Spleen (tissue), 11 donors: ENCODE data around the gene ZNF462. TPM values are rescaled to one million over a fixed set of nuclear protein-coding genes. Genes with fewer than 3 reads are reported as not detected.

Experiments
- DNase-seq: peaks from one replicate; pipeline ENCODE4 v3.0.0-alpha.2; 2020
- H3K27ac ChIP-seq, 8 donors: fragments of 200-600 bp; sonication (generic) in 7 of 8; 1 replicate in 4 of 8; 2 replicates in 4 of 8; pipeline versions ENCODE4 v1.5.0 to v1.8.0; 2016 to 2021; ENCODE audit warnings: inconsistent platforms in 4 of 8, mild to moderate bottlenecking in 4 of 8, moderate library complexity in 1 of 8
- H3K27me3 ChIP-seq, 7 donors: fragments of 200-600 bp; sonication (generic) in 6 of 7; replicated peaks in 1 of 7; 1 replicate in 4 of 7; 2 replicates in 3 of 7; pipeline versions ENCODE4 v1.5.0 to v1.8.0; 2016 to 2021; ENCODE audit warnings: inconsistent platforms in 3 of 7, mild to moderate bottlenecking in 1 of 7
- H3K36me3 ChIP-seq, 6 donors: fragments of 200-600 bp; sonication (generic) in 5 of 6; 1 replicate in 4 of 6; 2 replicates in 2 of 6; pipeline versions ENCODE4 v1.5.0 to v1.8.0; 2016 to 2021; ENCODE audit warnings: inconsistent platforms in 2 of 6
- H3K4me1 ChIP-seq, 6 donors: fragments of 200-600 bp; sonication (generic) in 5 of 6; 1 replicate in 3 of 6; 2 replicates in 3 of 6; pipeline versions ENCODE4 v1.5.0 to v1.8.0; 2016 to 2021; ENCODE audit warnings: inconsistent platforms in 3 of 6
- H3K4me3 ChIP-seq, 8 donors: fragments of 200-600 bp; sonication (generic) in 7 of 8; 1 replicate in 4 of 8; 2 replicates in 4 of 8; pipeline versions ENCODE4 v1.5.0 to v1.8.0; 2016 to 2021; ENCODE audit warnings: inconsistent platforms in 4 of 8, mild to moderate bottlenecking in 4 of 8, moderate library complexity in 2 of 8
- H3K9me3 ChIP-seq, 8 donors: fragments of 200-600 bp; sonication (generic) in 7 of 8; 1 replicate in 4 of 8; 2 replicates in 4 of 8; pipeline versions ENCODE4 v1.5.0 to v1.8.0; 2016 to 2021; ENCODE audit warnings: inconsistent platforms in 4 of 8
- CTCF ChIP-seq, 11 experiments: fragments of 200-600 bp in 7 of 11; fragments of 450-650 bp in 4 of 11; sonication (generic) in 4 of 11; IDR thresholded peaks in 8 of 11; conservative IDR thresholded peaks in 3 of 11; 1 replicate in 7 of 11; 2 replicates in 4 of 11; pipeline versions ENCODE4 v1.4.0 to v1.8.0; 2016 to 2021; ENCODE audit warnings: antibody characterized with exemption in 11 of 11, inconsistent platforms in 4 of 11, mild to moderate bottlenecking in 1 of 11
- POLR2A ChIP-seq, 3 donors: fragments of 450-650 bp; IDR thresholded peaks; one replicate each; pipeline ENCODE4 v1.5.1; 2017; ENCODE audit warnings: antibody characterized with exemption in 3 of 3, mild to moderate bottlenecking in 1 of 3
- POLR2AphosphoS5 ChIP-seq, 3 donors: sonication (generic); formaldehyde crosslinking; IDR thresholded peaks; one replicate each; pipeline ENCODE4 v1.5.1; 2017; ENCODE audit warnings: antibody characterized with exemption in 3 of 3
- WGBS, 5 donors: extraction: QIAGEN DNeasy Blood & Tissue Kit in 3 of 5; methylation state at CpG; one replicate each; pipeline versions ENCODE4 v1.1.5 to v1.1.7; 2013 to 2018; 5-methylcytosine and 5-hydroxymethylcytosine counted together
- intact Hi-C: fragments of 100-400 bp; cut with DNase I; formaldehyde crosslinking; loops from one replicate; pipeline ENCODE4 v1.15.0; 2023; ENCODE audit warnings: low total_unique reads
- polyA plus RNA-seq, 3 donors: library from polyadenylated mRNA; stranded (reverse); fragments of 200-250 nt; gene quantifications; one replicate each; pipeline ENCODE4 v1.2.1, GENCODE V29; 2013
- total RNA-seq, 7 donors: library from RNA; depleted of rRNA in 3 of 7; stranded (reverse); fragments of >200 nt in 3 of 7; fragmentation: NEBNext Ultra II Directional in 4 of 7; extraction: Animal tissue kit (Norgen Biotek cat#: 25700) in 4 of 7; gene quantifications; one replicate each; pipeline versions ENCODE4 v1.1.0 to v1.2.1, GENCODE V29; 2016 to 2021
- donor health status: healthy with polysubstance abuse.
- donor health status: DM: no; HTN: no; CAD: no; lungs with moderate emphysema.
- donor health status: DM: no; HTN: no; CAD: no.
- donor health status: Bipolar disorder and iron deficiency.
- donor health status: healthy.
- donor health status: DM: no; HTN: no; CAD: no.
- donor health status: DM: yes; HTN: yes; CAD: no.

Gene ZNF462
- total and polyA plus RNA-seq, 10 donors = 0.36 to 38.9 (median 20.3) TPM

- no peak overlapping the region for H3K27ac ChIP-seq
- H3K4me1 ChIP-seq = no peaks in the 10 kb centered on the region
- H3K9me3 ChIP-seq = no peaks in the 10 kb centered on the region
- WGBS, 5 donors = 68 to 89% (median 85%) methylated on average over 5 of the region's 5 CpGs
- H3K36me3 ChIP-seq = peaks cover 0 to 55% (median 0%) of the 10 kb centered on the region in 6 donors
- no peak for DNase-seq
- no peak for TF ChIP-seq POLR2A (IDR thresholded peaks at IDR 0.05)
- TF ChIP-seq CTCF (IDR thresholded peaks at IDR 0.05 in 8 of 11, conservative IDR thresholded peaks at IDR 0.05 in 3 of 11) = no peak
- TF ChIP-seq POLR2AphosphoS5 (IDR thresholded peaks at IDR 0.05) = no peak
- H3K4me3 ChIP-seq = no peak overlapping the region
- H3K27me3 ChIP-seq = no peaks in the 10 kb centered on the region
- intact Hi-C loops = no loop called here
Measured at GRCh38 chr9:106934442-106935238, 71.7 kb downstream of the ZNF462 start.

- no peaks in the 10 kb centered on the region for H3K27me3 ChIP-seq
- no peak for DNase-seq
- 92 to 96% (median 93%) methylated on average over 3 of the region's 3 CpGs for WGBS, 5 donors
- no peak overlapping the region for H3K27ac ChIP-seq
- H3K4me3 ChIP-seq = no peak overlapping the region
- no peaks in the 10 kb centered on the region for H3K9me3 ChIP-seq
- intact Hi-C loops = no loop called here
- TF ChIP-seq POLR2A (IDR thresholded peaks at IDR 0.05) = no peak
- TF ChIP-seq CTCF (IDR thresholded peaks at IDR 0.05 in 8 of 11, conservative IDR thresholded peaks at IDR 0.05 in 3 of 11) = no peak
- no peak for TF ChIP-seq POLR2AphosphoS5 (IDR thresholded peaks at IDR 0.05)
- no peaks in the 10 kb centered on the region for H3K4me1 ChIP-seq
- peaks cover 0 to 54% (median 0%) of the 10 kb centered on the region in 6 donors for H3K36me3 ChIP-seq
Measured at GRCh38 chr9:106936680-106937079, 73.7 kb downstream of the ZNF462 start.

GRCh38 chr9:106941916-106942315 lies 79.0 kb downstream of the ZNF462 start:
- TF ChIP-seq POLR2AphosphoS5 (IDR thresholded peaks at IDR 0.05) (no peak), POLR2A (IDR thresholded peaks at IDR 0.05) (no peak), CTCF (IDR thresholded peaks at IDR 0.05 in 8 of 11, conservative IDR thresholded peaks at IDR 0.05 in 3 of 11) (no peak)
- no peaks in the 10 kb centered on the region for H3K9me3 ChIP-seq
- H3K36me3 ChIP-seq = peaks cover 0 to 28% (median 0%) of the 10 kb centered on the region in 6 donors
- no peak overlapping the region for H3K4me3 ChIP-seq
- intact Hi-C loops = no loop called here
- no peaks in the 10 kb centered on the region for H3K27me3 ChIP-seq
- WGBS, 5 donors = 74 to 82% (median 80%) methylated on average over 2 of the region's 2 CpGs
- DNase-seq = no peak
- no peak overlapping the region for H3K27ac ChIP-seq
- no peaks in the 10 kb centered on the region for H3K4me1 ChIP-seq

GRCh38 chr9:106945727-106946660 lies 83.0 kb downstream of the ZNF462 start:
- DNase-seq = no peak
- intact Hi-C loops = no loop called here
- TF ChIP-seq POLR2AphosphoS5 (IDR thresholded peaks at IDR 0.05) (no peak), POLR2A (IDR thresholded peaks at IDR 0.05) (no peak), CTCF (IDR thresholded peaks at IDR 0.05 in 8 of 11, conservative IDR thresholded peaks at IDR 0.05 in 3 of 11) (no peak)
- no peaks in the 10 kb centered on the region for H3K36me3 ChIP-seq
- no peaks in the 10 kb centered on the region for H3K27me3 ChIP-seq
- H3K9me3 ChIP-seq = no peaks in the 10 kb centered on the region
- no peak overlapping the region for H3K4me3 ChIP-seq
- no peaks in the 10 kb centered on the region for H3K4me1 ChIP-seq
- WGBS, 5 donors = 87 to 95% (median 90%) methylated on average over 5 of the region's 5 CpGs
- no peak overlapping the region for H3K27ac ChIP-seq
